NK-92 treated with Interleukin-12 subunit alpha and Interleukin-12 subunit beta, amount 100 ng/mL, for 24 hours (cell line): ENCODE measurements around the gene FBXO28.
"Not testable (repeated sequence)": the region's sequence is repeated elsewhere in the genome, so short reads cannot be mapped to it uniquely, and the experiment has no call there.

Experiments used
- DNase-seq: peaks from one replicate; lab custom pipeline; 2025; lab: John Stamatoyannopoulos, UW

The FBXO28 gene

GRCh38 chr1:224188286-224188685 lies 74.4 kb downstream of the FBXO28 start:
- DNase-seq = no peak

- DNase-seq = no peak
Observed at GRCh38 chr1:224189561-224189960, 75.7 kb downstream of the FBXO28 start.

- no peak for DNase-seq
Observed at GRCh38 chr1:224192082-224192788, 78.3 kb downstream of the FBXO28 start.

GRCh38 chr1:224193319-224193966 lies 79.5 kb downstream of the FBXO28 start:
- DNase-seq = no peak

- no peak for DNase-seq
Observed at GRCh38 chr1:224196813-224197600, 83.1 kb downstream of the FBXO28 start.

- no peak for DNase-seq
Observed at GRCh38 chr1:224198572-224198971, 84.7 kb downstream of the FBXO28 start.

- DNase-seq = no peak
Observed at GRCh38 chr1:224199679-224200078, 85.8 kb downstream of the FBXO28 start.

- no peak for DNase-seq
Observed at GRCh38 chr1:224201383-224201782, 87.5 kb downstream of the FBXO28 start.

GRCh38 chr1:224201853-224202252 lies 87.9 kb downstream of the FBXO28 start:
- no peak for DNase-seq

- DNase-seq = no peak
Observed at GRCh38 chr1:224203243-224204016, 89.5 kb downstream of the FBXO28 start.

- peak; percentile 38 for DNase-seq
Observed at GRCh38 chr1:224205438-224205840, 91.5 kb downstream of the FBXO28 start.

GRCh38 chr1:224205931-224206538 lies 92.1 kb downstream of the FBXO28 start:
- not testable (repeated sequence) for DNase-seq

- DNase-seq = no peak
Observed at GRCh38 chr1:224211206-224211962, 97.5 kb downstream of the FBXO28 start.
